GM21619 (cell line): ENCODE results near the gene NUP133.
"Not testable (repeated sequence)": the region's sequence is repeated elsewhere in the genome, so short reads cannot be mapped to it uniquely, and the experiment has no call there.

Experiments used
- ATAC-seq: cut with Tn5 transposase; IDR thresholded peaks from one replicate; pipeline ENCODE4 v1.9.1; 2021; ENCODE audit not compliant: unreplicated experiment

NUP133 gene

GRCh38 chr1:229420224-229420623 is 87.9 kb downstream of the NUP133 start:
- no peak for ATAC-seq

- ATAC-seq, result not testable (repeated sequence)
These were observed 89.6 kb downstream of the NUP133 start for GRCh38 chr1:229418586-229418985.

GRCh38 chr1:229412810-229413209 is 95.3 kb downstream of the NUP133 start:
- ATAC-seq, result not testable (repeated sequence)

- ATAC-seq, result no peak
These were observed 96.1 kb downstream of the NUP133 start for GRCh38 chr1:229412056-229412455.

GRCh38 chr1:229411434-229412055 is 96.6 kb downstream of the NUP133 start:
- ATAC-seq, result no peak

GRCh38 chr1:229410692-229411433 is 97.3 kb downstream of the NUP133 start:
- no peak for ATAC-seq

GRCh38 chr1:229410370-229410691 is 97.8 kb downstream of the NUP133 start:
- no peak for ATAC-seq

GRCh38 chr1:229409616-229410369 is 98.3 kb downstream of the NUP133 start:
- ATAC-seq, result no peak

GRCh38 chr1:229408458-229409037 is 99.6 kb downstream of the NUP133 start:
- no peak for ATAC-seq

GRCh38 chr1:229407206-229408026 is 100.7 kb downstream of the NUP133 start:
- ATAC-seq, result no peak

- ATAC-seq, result no peak
These were observed 101.3 kb downstream of the NUP133 start for GRCh38 chr1:229406798-229407197.

- no peak for ATAC-seq
These were observed 104.6 kb downstream of the NUP133 start for GRCh38 chr1:229403573-229403972.

GRCh38 chr1:229402993-229403392 is 105.1 kb downstream of the NUP133 start:
- no peak for ATAC-seq

GRCh38 chr1:229402329-229402728 is 105.8 kb downstream of the NUP133 start:
- not testable (repeated sequence) for ATAC-seq

- no peak for ATAC-seq
These were observed 110.4 kb downstream of the NUP133 start for GRCh38 chr1:229397762-229398161.

GRCh38 chr1:229396585-229397206 is 111.4 kb downstream of the NUP133 start:
- ATAC-seq, result no peak

GRCh38 chr1:229394517-229394916 is 113.6 kb downstream of the NUP133 start:
- not testable (repeated sequence) for ATAC-seq

- no peak for ATAC-seq
These were observed 115.2 kb downstream of the NUP133 start for GRCh38 chr1:229392936-229393335.
